HG02642 (cell line): Measurements from ENCODE around the gene TMEM25.
"Not testable (repeated sequence)": the region's sequence is repeated elsewhere in the genome, so short reads cannot be mapped to it uniquely, and the experiment has no call there.

Experiments used
- ATAC-seq: cut with Tn5 transposase; IDR thresholded peaks from one replicate; pipeline ENCODE4 v1.9.1; 2021; ENCODE audit warnings: mild to moderate bottlenecking; ENCODE audit not compliant: unreplicated experiment, poor library complexity

The TMEM25 gene

DNA sequence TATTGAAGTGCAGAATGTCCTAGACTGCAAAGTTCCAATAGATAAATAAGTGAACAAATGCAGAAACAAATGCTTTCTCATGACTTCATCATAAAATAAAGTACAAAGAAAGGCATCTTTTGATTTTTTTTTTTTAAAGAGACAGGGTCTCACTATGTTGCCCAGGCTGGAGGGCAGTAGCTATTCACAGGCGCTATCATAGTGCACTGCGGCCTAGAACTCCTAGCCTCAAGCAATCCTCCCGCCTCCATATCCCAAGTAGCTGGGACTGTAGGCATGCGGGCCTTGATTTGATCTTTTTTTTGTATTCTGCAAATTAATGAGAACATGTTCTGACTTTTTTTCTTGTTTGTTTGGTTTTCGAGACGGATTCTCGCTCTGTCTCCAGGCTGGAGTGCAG, 43.6 kb downstream of the TMEM25 start:
- no peak for ATAC-seq

DNA sequence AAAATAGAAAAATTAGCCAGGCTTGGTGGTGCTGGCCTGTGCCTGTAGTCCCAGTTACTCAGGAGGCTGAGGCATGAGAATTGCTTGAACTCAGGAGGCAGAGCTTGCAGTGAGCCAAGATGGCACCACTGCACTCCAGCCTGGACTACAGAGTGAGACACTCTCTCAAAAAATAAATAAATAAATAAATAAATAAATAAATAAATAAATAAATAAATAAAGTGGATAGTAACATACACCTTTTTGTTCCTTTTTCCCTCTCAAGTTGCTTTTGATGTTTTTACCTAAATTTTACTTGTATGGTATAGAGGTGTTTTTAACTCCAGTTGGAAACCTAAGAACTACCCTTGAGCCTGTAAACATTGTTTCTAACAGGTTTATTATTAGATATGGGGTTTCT, 47.0 kb downstream of the TMEM25 start:
- ATAC-seq: not testable (repeated sequence)

DNA sequence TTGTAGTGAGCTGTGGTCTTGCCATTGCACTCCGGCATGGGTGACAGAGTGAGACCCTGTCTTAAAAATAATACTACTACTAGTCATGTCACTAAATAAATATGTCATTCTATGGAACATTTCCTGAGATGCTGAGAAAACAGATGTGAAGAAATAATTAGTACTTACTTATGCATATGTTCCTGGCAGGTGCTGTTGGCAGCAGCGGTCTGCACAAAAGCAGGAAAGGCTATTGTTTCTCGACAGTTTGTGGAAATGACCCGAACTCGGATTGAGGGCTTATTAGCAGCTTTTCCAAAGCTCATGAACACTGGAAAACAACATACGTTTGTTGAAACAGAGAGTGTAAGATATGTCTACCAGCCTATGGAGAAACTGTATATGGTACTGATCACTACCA, 50.1 kb downstream of the TMEM25 start:
- no peak for ATAC-seq
